HEK293 (cell line): ENCODE data around the gene GAMT.
A peak's percentile ranks its signal among the peaks of the same experiment; 100 is the strongest.

ENCODE experiments used
- CTCF ChIA-PET: fragments of 350-600 bp; formaldehyde crosslinking; extraction: SDS; loops from one replicate; lab custom pipeline; 2021; ENCODE audit warnings: antibody characterized with exemption; lab: Yijun Ruan, JAX
- POLR2A ChIA-PET: fragments of 300-600 bp; formaldehyde crosslinking; extraction: SDS; loops from one replicate; lab custom pipeline; 2020; ENCODE audit warnings: antibody characterized with exemption, inconsistent platforms; lab: Yijun Ruan, JAX
- H3K27ac ChIP-seq: fragments of 200-500 bp; sonication (Bioruptor generic); 2 replicates; pipeline ENCODE4 v1.5.1; 2014; ENCODE audit warnings: low read depth, low read length, control low read depth, inconsistent platforms; ENCODE audit errors: extremely low read depth
- H3K36me3 ChIP-seq, 2 experiments: fragments of 200-500 bp in 1 of 2; sonication (Bioruptor generic) in 1 of 2; 1 replicate in 1 of 2; 2 replicates in 1 of 2; pipeline ENCODE4 v1.5.1; 2014 to 2017; ENCODE audit warnings: inconsistent platforms in 2 of 2, low read length in 2 of 2; ENCODE audit not compliant: control insufficient read depth in 2 of 2, insufficient read depth in 1 of 2
- H3K4me1 ChIP-seq: fragments of 200-500 bp; sonication (Bioruptor generic); 2 replicates; pipeline ENCODE4 v1.5.1; 2014; ENCODE audit warnings: mild to moderate bottlenecking, low read length, inconsistent platforms; ENCODE audit not compliant: control insufficient read depth, insufficient read depth
- H3K4me3 ChIP-seq: 2 replicates; pipeline ENCODE4 v1.5.1; 2011; ENCODE audit warnings: low read depth, mild to moderate bottlenecking, control low read depth, low read length, moderate library complexity
- H3K9me3 ChIP-seq: fragments of 200-500 bp; sonication (Bioruptor generic); 2 replicates; pipeline ENCODE4 v1.5.1; 2014; ENCODE audit warnings: low read depth, low read length, inconsistent platforms; ENCODE audit not compliant: control insufficient read depth, insufficient read depth
- BCL11A ChIP-seq: fragments of 450-650 bp; formaldehyde crosslinking; IDR thresholded peaks from 2 replicates; pipeline ENCODE4 v1.5.1; 2016; ENCODE audit warnings: low read depth, missing biosample characterization, missing genetic modification characterization
- EGR2 ChIP-seq: fragments of 450-650 bp; formaldehyde crosslinking; IDR thresholded peaks from 2 replicates; pipeline ENCODE4 v1.5.1; 2016; ENCODE audit warnings: low read depth, missing biosample characterization, missing genetic modification characterization
- GLI2 ChIP-seq: fragments of 450-650 bp; formaldehyde crosslinking; IDR thresholded peaks from 2 replicates; pipeline ENCODE4; 2017; ENCODE audit warnings: missing biosample characterization, missing genetic modification characterization, low read depth, borderline replicate concordance
- HIC1 ChIP-seq: fragments of 450-650 bp; formaldehyde crosslinking; IDR thresholded peaks from 2 replicates; pipeline ENCODE4 v1.5.1; 2016; ENCODE audit warnings: missing biosample characterization, missing genetic modification characterization
- PRDM1 ChIP-seq: fragments of 450-650 bp; formaldehyde crosslinking; IDR thresholded peaks from 2 replicates; pipeline ENCODE4; 2016; ENCODE audit warnings: missing biosample characterization, missing genetic modification characterization
- SCRT2 ChIP-seq: fragments of 450-650 bp; formaldehyde crosslinking; IDR thresholded peaks from 2 replicates; pipeline ENCODE4 v1.5.1; 2016; ENCODE audit warnings: missing biosample characterization, missing genetic modification characterization
- ZIC2 ChIP-seq: fragments of 450-650 bp; formaldehyde crosslinking; IDR thresholded peaks from 2 replicates; pipeline ENCODE4 v1.5.1; 2016; ENCODE audit warnings: missing biosample characterization, missing genetic modification characterization
- ZNF10 ChIP-seq: fragments of 450-650 bp; formaldehyde crosslinking; IDR thresholded peaks from 2 replicates; pipeline ENCODE4 v1.5.1; 2017; ENCODE audit warnings: missing biosample characterization, missing genetic modification characterization
- ZNF214 ChIP-seq: fragments of 450-650 bp; formaldehyde crosslinking; IDR thresholded peaks from 2 replicates; pipeline ENCODE4 v1.5.1; 2017; ENCODE audit warnings: missing biosample characterization, mild to moderate bottlenecking, missing genetic modification characterization, borderline replicate concordance
- ZNF239 ChIP-seq: fragments of 450-650 bp; formaldehyde crosslinking; IDR thresholded peaks from 2 replicates; pipeline ENCODE4 v1.5.1; 2016; ENCODE audit warnings: missing biosample characterization, missing genetic modification characterization
- ZNF280C ChIP-seq: fragments of 450-650 bp; formaldehyde crosslinking; IDR thresholded peaks from 2 replicates; pipeline ENCODE4 v1.5.1; 2016; ENCODE audit warnings: missing biosample characterization, missing genetic modification characterization
- ZNF311 ChIP-seq: fragments of 450-650 bp; formaldehyde crosslinking; IDR thresholded peaks from 2 replicates; pipeline ENCODE4 v1.5.1; 2017; ENCODE audit warnings: missing biosample characterization, missing genetic modification characterization, borderline replicate concordance
- ZNF416 ChIP-seq: fragments of 450-650 bp; formaldehyde crosslinking; IDR thresholded peaks from 2 replicates; pipeline ENCODE4 v1.5.1; 2016; ENCODE audit warnings: missing biosample characterization, missing genetic modification characterization
- ZNF510 ChIP-seq: fragments of 450-650 bp; formaldehyde crosslinking; IDR thresholded peaks from 2 replicates; pipeline ENCODE4 v1.5.1; 2018; ENCODE audit warnings: mild to moderate bottlenecking, missing genetic modification characterization, missing biosample characterization; ENCODE audit not compliant: insufficient replicate concordance
- ZNF548 ChIP-seq: fragments of 450-650 bp; formaldehyde crosslinking; IDR thresholded peaks from 2 replicates; pipeline ENCODE4 v1.5.1; 2016; ENCODE audit warnings: missing biosample characterization, missing genetic modification characterization
- ZNF580 ChIP-seq: fragments of 450-650 bp; formaldehyde crosslinking; IDR thresholded peaks from 2 replicates; pipeline ENCODE4 v1.5.1; 2016; ENCODE audit warnings: missing biosample characterization, missing genetic modification characterization
- ZNF600 ChIP-seq: fragments of 450-650 bp; formaldehyde crosslinking; IDR thresholded peaks from 2 replicates; pipeline ENCODE4 v1.5.1; 2016; ENCODE audit warnings: missing biosample characterization, missing genetic modification characterization
- ZNF623 ChIP-seq: fragments of 450-650 bp; formaldehyde crosslinking; IDR thresholded peaks from 2 replicates; pipeline ENCODE4 v1.5.1; 2016; ENCODE audit warnings: missing biosample characterization, missing genetic modification characterization
- ZNF654 ChIP-seq: fragments of 450-650 bp; formaldehyde crosslinking; IDR thresholded peaks from 2 replicates; pipeline ENCODE4 v1.5.1; 2016; ENCODE audit warnings: low read depth, missing biosample characterization, missing genetic modification characterization
- ZNF660 ChIP-seq: fragments of 450-650 bp; IDR thresholded peaks from 2 replicates; pipeline ENCODE4 v1.5.1; 2018; ENCODE audit warnings: missing biosample characterization, mild to moderate bottlenecking, missing genetic modification characterization
- ZNF701 ChIP-seq: fragments of 450-650 bp; formaldehyde crosslinking; IDR thresholded peaks from 2 replicates; pipeline ENCODE4 v1.5.1; 2016; ENCODE audit warnings: missing biosample characterization, missing genetic modification characterization
- ZNF830 ChIP-seq: fragments of 450-650 bp; IDR thresholded peaks from 2 replicates; pipeline ENCODE4 v1.5.0; 2018; ENCODE audit warnings: missing biosample characterization, missing genetic modification characterization, low read depth, mild to moderate bottlenecking, moderate library complexity

GAMT gene

GRCh38 chr19:1417145-1417544 lies 15.8 kb upstream of the GAMT start:
- Histone ChIP-seq H3K36me3 (peaks cover 8 to 80% of the 10 kb centered on the region in 2 experiments; a peak in 2 of 3 replicates), H3K9me3 (no peaks in the 10 kb centered on the region), H3K27ac (peak overlapping the region; percentile 64), H3K4me1 (peaks cover 22% of the 10 kb centered on the region), H3K4me3 (no peak overlapping the region)
- ChIA-PET CTCF (no interaction called here), POLR2A (interaction anchor here (0.9 to 1.3 kb wide), 2 partner anchors 9 to 148 kb away, joined by 4 to 5 read pairs; partner anchors contain the start of gene CIRBP)
- no peak for TF ChIP-seq ZNF660 (tag by site-specific recombination)
- 0 out of 2 replicates have a peak, but pooled peaks have one; percentile 12 for TF ChIP-seq EGR2 (tag by site-specific recombination)
- TF ChIP-seq ZNF830 (tag by site-specific recombination) = no peak
- TF ChIP-seq ZNF239 = no peak
- TF ChIP-seq ZNF654 (tag by site-specific recombination) = no peak
- no peak for TF ChIP-seq ZNF280C (tag by site-specific recombination)
- no peak for TF ChIP-seq BCL11A

GRCh38 chr19:1416014-1416841 lies 14.9 kb upstream of the GAMT start:
- peaks cover 8 to 80% of the 10 kb centered on the region in 2 experiments; a peak in 2 of 3 replicates for H3K36me3 ChIP-seq
- ChIA-PET POLR2A (interaction anchor here (1.3 kb wide), 1 partner anchor 147 kb away, joined by 5 read pairs; the partner anchor contains the start of gene CIRBP), CTCF (interaction anchor here (1.1 kb wide), 1 partner anchor 415 kb away, joined by 4 read pairs; no protein-coding TSS in a partner anchor)
- no peaks in the 10 kb centered on the region for H3K9me3 ChIP-seq
- H3K27ac ChIP-seq = peak overlapping the region; percentile 64
- peaks cover 22% of the 10 kb centered on the region for H3K4me1 ChIP-seq
- TF ChIP-seq ZIC2 (tag by site-specific recombination) = peak; percentile 71
- TF ChIP-seq ZNF701 (tag by site-specific recombination) = no peak
- no peak for TF ChIP-seq ZNF416 (tag by site-specific recombination)
- TF ChIP-seq HIC1 = peak; percentile 76
- peak; percentile 61 for TF ChIP-seq ZNF623
- no peak for TF ChIP-seq ZNF311 (tag by site-specific recombination)
- TF ChIP-seq EGR2 (tag by site-specific recombination) = peak; percentile 33; the same call in 1 of the 2 replicates
- no peak overlapping the region for H3K4me3 ChIP-seq

GRCh38 chr19:1412995-1413800 lies 11.9 kb upstream of the GAMT start:
- TF ChIP-seq GLI2 (tag by site-specific recombination) = no peak
- no peak for TF ChIP-seq ZNF214 (tag by site-specific recombination)
- no peak for TF ChIP-seq ZNF10 (tag by site-specific recombination)
- TF ChIP-seq ZNF580 = no peak
- peak; percentile 26; the same call in 1 of the 2 replicates for TF ChIP-seq ZNF600 (tag by site-specific recombination)
- TF ChIP-seq ZNF660 (tag by site-specific recombination) = no peak
- TF ChIP-seq ZNF510 (tag by site-specific recombination) = no peak
- peak; percentile 41; the same call in 1 of the 2 replicates for TF ChIP-seq SCRT2 (tag by site-specific recombination)
- no peak for TF ChIP-seq ZNF548
- TF ChIP-seq PRDM1 (tag by site-specific recombination) = no peak
- TF ChIP-seq, all 188 proteins: peak for 2
- H3K4me3 ChIP-seq = no peak overlapping the region
- POLR2A ChIA-PET = interaction anchor here (0.6 to 2.1 kb wide), 6 partner anchors 24 to 590 kb away, joined by 3 to 9 read pairs (median 3); partner anchors contain the start of gene CIRBP
- H3K36me3 ChIP-seq = peaks cover 8 to 74% of the 10 kb centered on the region in 2 experiments; a peak in 2 of 3 replicates
- peak overlapping the region; percentile 43; the same call in 1 of the 2 replicates for H3K27ac ChIP-seq
- no peaks in the 10 kb centered on the region for H3K9me3 ChIP-seq
- CTCF ChIA-PET = no interaction called here
- H3K4me1 ChIP-seq = peaks cover 31% of the 10 kb centered on the region
